DMS114 treated with DMSO at 0.1 percent for 48 hours (cell line): ENCODE results near the gene LCE2A.

ENCODE experiments used
- DNase-seq: peaks from one replicate; lab custom pipeline; 2025; ENCODE audit not compliant: unreplicated experiment; lab: John Stamatoyannopoulos, UW

LCE2A gene

DNA sequence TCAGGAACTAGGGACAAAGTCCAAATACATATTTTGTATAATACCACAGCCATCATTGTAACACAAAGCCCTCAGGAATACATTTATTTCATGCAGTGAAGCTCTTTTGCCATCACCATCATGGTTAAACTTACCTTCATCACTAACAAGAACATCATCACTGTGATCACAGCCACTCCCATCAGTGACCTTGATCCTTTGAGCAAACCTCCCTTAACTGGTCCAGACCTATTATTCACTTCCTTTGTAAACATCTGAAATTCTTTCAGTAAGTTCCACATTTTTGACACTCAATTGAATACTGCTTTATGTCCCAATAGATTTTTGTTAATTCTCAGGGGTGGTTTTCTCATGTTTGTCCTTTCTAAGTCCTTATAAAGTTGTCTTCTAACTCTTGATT, 43.5 kb downstream of the LCE2A start:
- no peak for DNase-seq

DNA sequence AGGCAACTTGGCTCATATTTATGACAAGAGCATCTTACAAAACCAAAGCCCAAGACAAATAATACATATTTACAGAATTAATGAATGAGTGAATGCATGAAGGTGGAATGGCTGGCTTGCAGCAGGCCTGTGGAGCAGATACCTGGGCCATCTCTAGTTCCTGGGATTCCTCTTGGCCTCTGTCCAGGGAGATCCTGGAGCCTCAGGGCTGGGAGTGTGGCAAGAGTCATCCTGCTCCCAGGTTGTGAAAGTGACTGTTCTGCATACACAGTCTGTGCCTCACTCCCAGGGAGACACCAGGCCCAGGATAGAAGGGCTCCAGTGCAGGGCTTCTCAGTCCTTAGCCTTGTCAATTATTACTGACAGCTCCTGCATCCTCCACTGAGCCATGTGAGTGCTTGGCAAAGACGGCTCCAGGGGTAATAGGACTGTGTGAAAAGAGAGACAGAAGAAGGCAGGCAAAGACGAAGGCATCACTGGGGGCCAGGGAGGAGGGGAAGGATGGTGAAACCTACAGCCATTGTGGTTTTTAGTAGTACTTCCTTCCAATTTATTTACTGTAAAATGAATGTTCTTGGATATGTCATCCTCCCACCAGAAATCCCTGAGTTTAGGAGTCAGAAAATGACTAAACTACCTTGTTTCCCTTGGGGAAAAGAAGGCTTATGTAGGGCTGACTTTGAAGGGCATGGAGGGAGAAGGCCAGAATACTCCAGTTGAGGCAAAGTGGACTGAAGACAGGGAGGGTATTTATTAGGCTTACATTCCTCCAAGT, 45.4 kb downstream of the LCE2A start:
- no peak for DNase-seq

DNA sequence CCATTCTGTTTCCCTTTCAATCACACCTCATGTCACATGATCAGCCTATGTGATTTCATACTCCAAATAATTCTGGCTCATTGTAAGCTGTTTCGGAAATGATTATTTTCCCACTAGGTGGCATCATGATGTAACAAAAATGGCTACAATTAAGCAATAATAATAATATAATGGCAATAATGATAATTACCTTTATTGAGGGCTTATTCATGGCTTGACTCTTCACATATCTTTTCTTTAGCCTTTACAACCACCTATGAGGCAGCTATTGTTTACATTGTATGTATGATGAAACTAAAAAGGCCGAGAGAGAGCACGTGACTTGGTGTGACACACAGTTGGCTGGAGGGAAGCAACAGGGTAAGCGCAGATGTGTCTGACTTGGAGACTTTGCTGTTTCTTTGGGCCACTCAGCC, 47.2 kb downstream of the LCE2A start:
- DNase-seq, result no peak

DNA sequence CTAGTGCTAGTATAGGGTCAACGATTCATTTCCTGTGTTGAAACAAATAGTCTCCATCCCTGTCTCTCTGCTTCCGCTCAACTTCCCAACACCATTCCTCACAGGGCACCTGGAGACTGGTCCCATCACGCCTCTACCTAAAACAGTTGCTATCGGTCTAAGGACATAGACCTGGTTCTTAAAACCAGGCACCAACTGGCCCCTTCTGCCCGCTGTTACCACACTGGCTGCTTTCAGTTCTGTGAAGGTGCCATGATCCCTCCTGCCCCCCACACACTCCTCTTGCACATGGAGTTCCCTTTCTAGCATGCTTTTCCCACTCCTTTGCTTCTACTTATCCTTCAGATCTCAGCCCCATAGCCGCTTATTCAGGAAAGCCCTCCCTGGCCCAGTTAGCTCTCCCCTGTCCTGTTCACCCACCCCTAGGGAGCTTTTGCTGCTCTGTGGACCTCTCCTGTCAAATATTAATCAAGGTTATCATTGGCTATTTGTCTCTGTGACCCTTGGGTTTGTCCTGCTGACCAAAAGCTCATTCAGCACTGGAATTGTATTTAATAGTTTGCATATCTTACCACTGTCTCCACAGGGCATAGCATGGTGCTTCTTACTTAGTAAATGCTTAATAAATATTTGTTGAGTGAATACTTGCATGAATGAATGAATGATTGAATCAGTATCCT, 47.8 kb downstream of the LCE2A start:
- no peak for DNase-seq

DNA sequence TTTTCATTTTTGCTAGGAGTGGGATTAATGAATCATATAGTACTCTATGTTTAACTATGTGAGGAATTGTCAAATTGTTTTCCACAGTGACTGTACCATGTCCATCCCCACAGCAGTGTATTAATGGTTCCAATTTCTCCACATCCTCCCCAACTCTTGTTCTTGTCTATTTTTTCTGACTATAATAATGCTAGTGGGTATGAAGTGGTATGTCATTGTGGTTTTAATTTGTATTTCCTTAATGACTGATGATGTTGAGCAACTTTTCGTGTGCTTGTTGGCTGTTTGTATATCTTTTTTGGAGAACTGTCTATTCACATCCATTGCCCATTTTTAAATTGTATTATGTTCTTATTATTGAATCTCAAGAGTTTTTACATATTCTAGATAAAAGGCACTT, 49.7 kb downstream of the LCE2A start:
- no peak for DNase-seq
